Measurements from ENCODE around the gene XAGE3.
"Not testable (repeated sequence)": the region's sequence is repeated elsewhere in the genome, so short reads cannot be mapped to it uniquely, and the experiment has no call there.

XAGE3 gene

DNA sequence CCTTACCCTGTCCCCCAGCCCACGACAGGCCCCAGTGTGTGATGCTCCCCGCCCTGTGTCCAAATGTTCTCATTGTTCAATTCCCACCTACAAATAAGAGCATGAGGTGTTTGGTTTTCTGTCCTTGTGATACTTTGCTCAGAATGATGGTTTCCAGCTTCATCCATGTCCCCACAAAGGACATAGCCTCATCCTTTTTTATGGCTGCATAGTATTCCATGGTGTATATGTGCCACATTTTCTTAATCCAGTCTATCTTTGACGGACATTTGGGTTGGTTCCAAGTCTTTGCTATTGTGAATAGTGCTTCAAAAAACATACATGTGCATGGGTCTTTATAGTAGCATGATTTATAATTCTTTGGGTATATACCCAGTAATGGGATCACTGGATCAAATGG is 24.3 kb downstream of the XAGE3 start:
- not testable (repeated sequence) for DNase-seq (ENCODE audit: low read depth in 2 of 2)

DNA sequence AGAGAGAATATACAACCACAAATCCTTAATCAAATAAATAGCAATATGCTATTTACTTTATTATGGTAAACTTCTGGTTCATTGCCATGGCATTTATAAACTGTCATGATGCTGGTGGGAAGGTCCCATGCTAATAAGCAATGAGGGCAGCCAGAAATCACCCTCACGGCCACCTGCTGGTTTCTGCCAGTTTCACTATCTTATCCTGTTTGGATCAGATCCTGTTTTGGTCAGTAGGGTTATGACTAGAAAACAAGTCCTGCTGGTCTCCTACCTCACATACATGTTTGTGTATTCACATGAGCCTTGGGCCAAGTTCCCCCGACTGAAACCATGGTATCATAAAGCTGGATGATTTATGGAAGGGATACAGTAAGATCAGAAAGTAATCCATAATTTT is 28.7 kb downstream of the XAGE3 start:
- no peak for DNase-seq (ENCODE audit: low read depth in 2 of 2)

DNA sequence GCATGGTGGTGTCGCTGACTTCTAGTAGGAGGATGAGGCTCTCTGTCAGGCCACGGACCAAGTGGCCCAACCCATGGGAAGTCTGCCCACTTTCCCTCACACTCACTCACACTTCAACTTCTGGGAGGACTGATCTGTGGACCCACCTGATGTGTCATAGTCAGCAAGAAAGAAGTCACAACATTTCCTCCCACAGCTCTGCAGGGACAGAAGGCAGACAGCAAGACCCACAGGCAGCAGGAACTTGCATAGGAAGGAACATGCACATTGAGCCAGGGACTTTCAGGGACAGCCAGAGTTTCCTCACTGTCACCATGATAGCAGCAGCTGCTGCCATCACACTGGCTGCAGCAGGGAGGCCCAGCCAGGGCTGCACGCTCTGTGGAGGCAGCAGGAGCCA is 37.3 kb downstream of the XAGE3 start:
- no peak for DNase-seq (ENCODE audit: low read depth in 2 of 2)

DNA sequence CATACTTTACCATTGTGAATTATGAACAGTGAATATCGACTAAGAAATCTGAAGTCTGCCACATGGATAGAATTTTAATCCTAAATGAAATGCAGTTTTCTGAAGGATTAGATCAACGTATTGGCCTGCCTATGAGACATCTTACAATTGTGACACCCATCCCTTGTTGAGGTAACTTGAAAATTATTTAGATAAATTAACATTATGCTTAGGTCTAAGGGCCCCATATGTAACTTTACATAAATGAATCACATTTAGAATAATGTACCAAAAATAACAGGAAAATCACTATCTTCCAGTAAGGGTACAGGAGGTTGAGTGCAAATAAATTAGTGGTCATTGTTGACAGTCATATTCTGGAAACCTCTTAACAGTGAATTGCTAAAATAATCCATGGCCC is 43.3 kb downstream of the XAGE3 start:
- no peak for DNase-seq (ENCODE audit: low read depth in 2 of 2)

DNA sequence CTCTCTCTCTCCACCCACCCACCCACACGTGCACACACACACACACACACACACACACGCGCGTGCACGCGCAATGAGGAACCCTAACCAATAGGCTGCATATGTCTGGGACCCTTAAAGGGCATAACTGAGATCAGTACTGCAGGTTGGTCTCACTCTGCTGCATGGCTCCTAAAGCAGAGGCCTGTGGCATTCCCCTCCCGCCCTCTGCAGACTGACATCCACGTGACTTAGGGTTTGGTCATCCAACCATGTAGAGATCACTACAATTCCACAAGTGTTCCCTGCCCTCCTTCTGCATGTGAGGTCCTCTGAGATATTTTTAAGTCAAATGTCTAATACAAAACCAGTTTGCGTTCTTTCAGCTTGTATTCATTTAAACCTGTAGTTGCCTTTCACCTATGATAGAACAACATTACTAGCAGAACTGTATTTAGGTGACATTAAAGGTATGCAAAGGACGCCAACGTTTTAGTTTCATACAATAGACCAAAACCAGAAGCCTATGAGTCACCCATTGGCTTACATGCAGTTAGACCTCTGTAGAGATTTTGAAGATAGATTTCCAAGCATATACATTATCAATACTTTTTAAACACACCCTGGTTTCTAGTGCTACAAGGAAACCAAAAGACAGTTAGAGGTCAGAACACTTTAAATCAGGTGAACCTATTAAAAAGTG is 46.7 kb downstream of the XAGE3 start:
- no peak for DNase-seq (ENCODE audit: low read depth in 2 of 2)

DNA sequence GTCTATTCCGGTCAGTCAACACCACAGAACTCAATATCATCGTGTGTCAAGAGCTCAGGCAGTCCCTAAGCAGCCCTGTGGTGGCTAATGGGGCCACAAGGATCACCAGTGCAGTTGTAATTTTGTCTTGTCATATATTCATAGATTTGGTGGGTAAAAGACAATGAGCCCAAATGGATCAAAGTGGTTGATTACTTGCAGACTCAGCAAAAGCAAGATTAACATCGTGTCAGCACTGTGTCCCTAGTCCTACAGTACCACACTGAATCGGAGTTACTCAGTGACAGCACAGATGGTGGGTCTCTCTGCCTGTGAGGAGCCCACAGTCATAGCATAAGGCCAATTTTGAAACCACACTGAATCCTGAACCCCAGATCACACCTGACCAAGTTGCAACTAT is 48.1 kb downstream of the XAGE3 start:
- DNase-seq (ENCODE audit: low read depth in 2 of 2) = no peak
